IPS DF 6.9 (cell line): ENCODE data around the gene CPAMD8.
"Not testable (repeated sequence)": the region's sequence is repeated elsewhere in the genome, so short reads cannot be mapped to it uniquely, and the experiment has no call there.

Experiments
- DNase-seq: peaks from one replicate; pipeline ENCODE4 v3.0.0-alpha.2; 2013; ENCODE audit warnings: low read depth, low spot score
- H3K27ac ChIP-seq: one replicate; pipeline ENCODE4 v1.5.1; 2013; ENCODE audit warnings: low read length, control low read depth
- H3K27me3 ChIP-seq: 2 replicates; pipeline ENCODE4 v1.6.1; 2013; ENCODE audit warnings: mild to moderate bottlenecking, low read length; ENCODE audit not compliant: control insufficient read depth, insufficient read depth
- H3K36me3 ChIP-seq: 2 replicates; pipeline ENCODE4 v1.6.1; 2013; ENCODE audit warnings: low read length; ENCODE audit not compliant: control insufficient read depth, insufficient read depth
- H3K4me1 ChIP-seq: 2 replicates; pipeline ENCODE4 v1.6.1; 2013; ENCODE audit warnings: low read length; ENCODE audit not compliant: control insufficient read depth, insufficient read depth
- H3K4me3 ChIP-seq: 2 replicates; pipeline ENCODE4 v1.5.1; 2013; ENCODE audit warnings: mild to moderate bottlenecking, low read length
- H3K9me3 ChIP-seq: 2 replicates; pipeline ENCODE4 v1.6.1; 2013; ENCODE audit warnings: low read length, inconsistent platforms; ENCODE audit not compliant: control insufficient read depth, insufficient read depth
- WGBS: extraction: QIAGEN DNeasy Blood & Tissue Kit; methylation state at CpG from one replicate; pipeline ENCODE4 v1.1.7; 2013; ENCODE audit warnings: mixed read lengths, missing lambda C conversion rate; ENCODE audit not compliant: insufficient read length, insufficient coverage; 5-methylcytosine and 5-hydroxymethylcytosine counted together

CPAMD8 gene

DNA sequence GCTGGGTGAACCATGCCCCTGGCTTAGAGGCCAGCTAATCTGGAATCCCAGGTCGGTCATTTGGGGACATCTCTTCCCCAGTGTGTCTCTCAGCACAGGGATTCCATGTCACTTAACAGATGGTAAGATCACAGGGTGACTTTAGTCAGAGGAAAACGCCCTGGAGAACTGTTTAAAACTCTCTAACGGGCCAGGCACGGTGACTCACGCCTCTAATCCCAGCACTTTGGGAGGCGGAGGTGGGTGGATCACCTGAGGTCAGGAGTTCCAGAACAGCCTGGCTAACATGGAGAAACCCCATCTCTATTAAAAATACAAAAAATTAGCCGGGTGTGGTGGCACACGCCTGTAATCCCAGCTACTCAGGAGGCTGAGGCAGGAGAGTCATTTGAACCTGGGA is 1.7 kb downstream of the CPAMD8 start:
- not testable (repeated sequence) for DNase-seq
- WGBS: no CpG with 5 or more reads among the region's 8 CpGs

GRCh38 chr19:17023805-17024204 is 2.8 kb downstream of the CPAMD8 start:
- Histone ChIP-seq H3K4me3 (no peak overlapping the region), H3K36me3 (no peaks in the 10 kb centered on the region), H3K9me3 (no peaks in the 10 kb centered on the region; the same call in 1 of the 2 replicates), H3K27ac (no peak overlapping the region), H3K27me3 (no peaks in the 10 kb centered on the region), H3K4me1 (no peaks in the 10 kb centered on the region)
- WGBS: no CpG with 5 or more reads among the region's 3 CpGs
- DNase-seq: no peak

More for the DNA sequence above, 1.7 kb downstream of the CPAMD8 start:
- not testable (repeated sequence) for H3K27me3 ChIP-seq, H3K36me3 ChIP-seq, H3K4me1 ChIP-seq, H3K4me3 ChIP-seq, H3K9me3 ChIP-seq, H3K27ac ChIP-seq

GRCh38 chr19:17022738-17023137 is 3.9 kb downstream of the CPAMD8 start:
- no peak for DNase-seq

DNA sequence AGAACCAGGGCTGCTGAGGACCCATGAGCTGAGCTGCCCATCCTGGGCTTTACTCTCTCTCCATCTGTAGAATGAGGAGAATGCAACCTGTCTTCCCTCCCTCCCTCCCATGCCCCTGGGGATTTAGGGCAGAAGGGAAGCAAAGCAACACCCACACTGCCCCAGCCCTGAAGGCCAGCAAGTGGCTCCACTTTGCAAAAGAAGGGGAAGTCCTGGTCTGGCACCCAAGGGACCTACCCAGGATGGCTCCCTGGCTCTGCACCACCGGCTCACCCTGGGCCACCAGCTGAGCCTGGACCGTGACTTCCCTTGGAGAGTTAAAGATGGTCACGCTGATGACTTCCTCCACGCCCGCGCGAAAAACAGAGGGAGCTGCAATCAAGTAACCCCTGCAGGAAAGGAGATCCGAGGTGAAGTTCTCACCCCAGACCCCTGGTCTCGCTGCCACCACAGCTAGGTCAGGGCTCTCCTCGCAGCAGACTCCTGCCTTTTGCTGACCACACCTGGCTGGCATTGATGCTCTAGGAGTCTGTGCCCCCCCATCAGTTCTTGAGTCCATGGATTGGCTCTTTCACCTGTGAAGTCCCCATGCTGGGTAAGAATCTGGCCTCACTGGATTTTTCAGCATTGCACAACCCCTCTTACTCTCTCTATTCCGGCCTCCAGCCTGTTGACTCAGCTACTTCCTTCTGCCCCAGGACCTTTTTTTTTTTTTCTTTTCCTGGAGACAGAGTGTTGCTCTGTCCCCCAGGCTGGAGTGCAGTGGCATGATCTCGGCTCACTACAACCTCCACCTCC is 4.6 kb downstream of the CPAMD8 start:
- no peaks in the 10 kb centered on the region; the same call in 1 of the 2 replicates for H3K9me3 ChIP-seq
- no CpG with 5 or more reads among the region's 12 CpGs for WGBS
- no peaks in the 10 kb centered on the region for H3K36me3 ChIP-seq
- no peaks in the 10 kb centered on the region for H3K4me1 ChIP-seq
- H3K27ac ChIP-seq: no peak overlapping the region
- no peak for DNase-seq
- H3K27me3 ChIP-seq: no peaks in the 10 kb centered on the region
- no peak overlapping the region for H3K4me3 ChIP-seq

More at GRCh38 chr19:17022738-17023137, 3.9 kb downstream of the CPAMD8 start:
- H3K4me3 ChIP-seq: no peak overlapping the region
- no peak overlapping the region for H3K27ac ChIP-seq
- no peaks in the 10 kb centered on the region for H3K36me3 ChIP-seq
- H3K27me3 ChIP-seq: no peaks in the 10 kb centered on the region
- WGBS: no CpG with 5 or more reads among the region's 7 CpGs
- no peaks in the 10 kb centered on the region; the same call in 1 of the 2 replicates for H3K9me3 ChIP-seq
- H3K4me1 ChIP-seq: no peaks in the 10 kb centered on the region

DNA sequence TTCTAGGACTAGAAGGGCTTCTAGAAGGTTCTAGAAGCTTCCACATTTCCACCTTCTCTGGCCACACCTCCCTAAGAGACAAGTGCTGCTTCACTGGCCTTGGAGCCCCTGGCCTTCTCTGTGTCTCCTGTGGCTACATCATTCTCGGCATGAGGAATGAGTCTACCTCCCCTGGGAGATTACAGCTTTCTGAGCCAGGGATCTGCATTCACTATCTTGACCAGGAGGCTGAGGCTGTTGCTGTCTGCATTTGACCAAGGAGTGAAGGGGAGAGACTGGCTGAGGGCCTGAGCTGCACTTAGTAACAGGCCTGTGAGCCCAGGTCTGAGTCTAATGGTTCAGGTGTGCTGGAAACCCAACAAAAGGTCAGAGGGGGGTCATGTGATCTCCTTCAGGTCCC is 5.3 kb downstream of the CPAMD8 start:
- Histone ChIP-seq H3K36me3 (no peaks in the 10 kb centered on the region), H3K27me3 (no peaks in the 10 kb centered on the region), H3K4me1 (no peaks in the 10 kb centered on the region), H3K4me3 (no peak overlapping the region), H3K27ac (no peak overlapping the region), H3K9me3 (no peaks in the 10 kb centered on the region; the same call in 1 of the 2 replicates)
- WGBS: no CpG with 5 or more reads among the region's 1 CpG
- DNase-seq: no peak

GRCh38 chr19:17020823-17021222 is 5.8 kb downstream of the CPAMD8 start:
- WGBS: no CpG with 5 or more reads among the region's 2 CpGs
- no peaks in the 10 kb centered on the region for H3K4me1 ChIP-seq
- no peaks in the 10 kb centered on the region for H3K36me3 ChIP-seq
- no peak for DNase-seq
- no peaks in the 10 kb centered on the region; the same call in 1 of the 2 replicates for H3K9me3 ChIP-seq
- H3K4me3 ChIP-seq: no peak overlapping the region
- H3K27me3 ChIP-seq: no peaks in the 10 kb centered on the region
- no peak overlapping the region for H3K27ac ChIP-seq

- H3K27me3 ChIP-seq: no peaks in the 10 kb centered on the region
- DNase-seq: no peak
- H3K27ac ChIP-seq: no peak overlapping the region
- no peaks in the 10 kb centered on the region for H3K36me3 ChIP-seq
- H3K9me3 ChIP-seq: no peaks in the 10 kb centered on the region; the same call in 1 of the 2 replicates
- H3K4me1 ChIP-seq: no peaks in the 10 kb centered on the region
- no peak overlapping the region for H3K4me3 ChIP-seq
These were observed 6.2 kb downstream of the CPAMD8 start for GRCh38 chr19:17020385-17020784.

DNA sequence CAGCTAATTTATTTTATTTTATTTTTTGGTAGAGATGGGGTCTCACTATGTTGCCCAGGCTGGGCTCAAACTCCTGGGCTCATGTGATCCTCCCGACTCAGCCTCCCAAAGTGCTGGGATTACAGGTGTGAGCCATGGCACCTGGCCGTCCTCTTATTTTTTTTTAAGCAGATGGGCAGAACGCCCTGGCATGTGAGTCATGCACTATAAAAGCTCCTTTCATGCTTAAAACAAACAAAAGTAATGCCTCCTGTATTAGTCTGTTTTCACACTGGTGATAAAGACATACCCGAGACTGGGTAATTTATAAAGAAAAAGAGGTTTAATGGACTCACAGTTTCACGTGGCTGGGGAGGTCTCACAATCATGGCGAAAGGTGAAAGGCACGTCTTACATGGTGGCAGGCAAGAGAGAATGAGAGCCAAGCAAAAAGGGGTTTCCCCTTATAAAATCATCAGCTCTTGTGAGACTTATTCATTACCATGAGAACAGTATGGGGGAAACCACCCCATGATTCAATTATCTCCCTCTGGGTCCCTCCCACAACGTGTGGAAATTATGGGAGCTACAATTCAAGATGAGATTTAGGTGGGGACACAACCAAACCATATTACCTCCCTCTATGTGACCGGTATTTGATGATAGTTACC is 12.3 kb downstream of the CPAMD8 start:
- H3K36me3 ChIP-seq, H3K4me3 ChIP-seq, H3K27ac ChIP-seq, H3K27me3 ChIP-seq, H3K9me3 ChIP-seq, DNase-seq, H3K4me1 ChIP-seq: not testable (repeated sequence)
- WGBS: no CpG with 5 or more reads among the region's 9 CpGs

DNA sequence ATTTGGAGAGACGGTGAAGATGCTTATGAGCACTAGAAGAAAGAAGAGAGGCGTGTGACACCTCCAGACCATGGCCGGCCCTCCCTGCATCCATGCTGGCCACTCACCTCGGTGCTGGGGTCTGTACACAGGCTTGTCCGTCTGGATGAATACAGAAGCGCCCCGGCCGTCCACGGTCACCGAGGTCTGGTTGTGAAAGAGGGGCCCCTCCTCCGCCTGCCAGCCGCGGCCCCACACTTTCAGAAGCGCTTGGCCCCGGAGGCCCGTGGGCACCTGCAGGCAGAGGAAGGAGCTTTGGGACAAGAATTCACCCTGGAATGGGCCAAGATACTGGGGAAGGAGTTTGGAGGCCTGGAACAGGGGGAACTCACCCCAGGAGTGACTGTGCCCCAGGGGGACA is 15.1 kb downstream of the CPAMD8 start:
- Histone ChIP-seq H3K4me3 (no peak overlapping the region), H3K9me3 (no peaks in the 10 kb centered on the region), H3K27ac (no peak overlapping the region), H3K4me1 (no peaks in the 10 kb centered on the region), H3K27me3 (no peaks in the 10 kb centered on the region), H3K36me3 (no peaks in the 10 kb centered on the region)
- no peak for DNase-seq
- no CpG with 5 or more reads among the region's 16 CpGs for WGBS

GRCh38 chr19:17006579-17006978 is 20.0 kb downstream of the CPAMD8 start:
- Histone ChIP-seq H3K4me3 (no peak overlapping the region), H3K27ac (no peak overlapping the region), H3K27me3 (no peaks in the 10 kb centered on the region), H3K9me3 (no peaks in the 10 kb centered on the region), H3K36me3 (no peaks in the 10 kb centered on the region; the same call in 1 of the 2 replicates), H3K4me1 (peaks cover under 1% of the 10 kb centered on the region; the same call in 1 of the 2 replicates)
- no peak for DNase-seq
- WGBS: no CpG with 5 or more reads among the region's 3 CpGs
